ENCODE data around the gene ADD1.
"Not testable (repeated sequence)": the region's sequence is repeated elsewhere in the genome, so short reads cannot be mapped to it uniquely, and the experiment has no call there.

Gene ADD1

GRCh38 chr4:2922453-2923101 lies 78.9 kb downstream of the ADD1 start:
- not testable (repeated sequence) for DNase-seq (ENCODE audit: low spot score)

GRCh38 chr4:2923141-2923551 lies 79.5 kb downstream of the ADD1 start:
- no peak for DNase-seq (ENCODE audit: low spot score)

- no peak for DNase-seq (ENCODE audit: low spot score)
Measured at GRCh38 chr4:2923668-2924173, 80.1 kb downstream of the ADD1 start.

GRCh38 chr4:2924286-2924685 lies 80.6 kb downstream of the ADD1 start:
- no peak for DNase-seq (ENCODE audit: low spot score)

GRCh38 chr4:2924765-2925301 lies 81.2 kb downstream of the ADD1 start:
- no peak for DNase-seq (ENCODE audit: low spot score)

GRCh38 chr4:2925496-2925895 lies 81.9 kb downstream of the ADD1 start:
- no peak for DNase-seq (ENCODE audit: low spot score)

GRCh38 chr4:2925931-2926860 lies 82.6 kb downstream of the ADD1 start:
- DNase-seq (ENCODE audit: low spot score): no peak

GRCh38 chr4:2927016-2927695 lies 83.5 kb downstream of the ADD1 start:
- DNase-seq (ENCODE audit: low spot score): no peak

- DNase-seq (ENCODE audit: low spot score): no peak
Measured at GRCh38 chr4:2927696-2928075, 84.0 kb downstream of the ADD1 start.

- DNase-seq (ENCODE audit: low spot score): no peak
Measured at GRCh38 chr4:2928242-2929176, 84.9 kb downstream of the ADD1 start.

- DNase-seq (ENCODE audit: low spot score): no peak
Measured at GRCh38 chr4:2929469-2929868, 85.8 kb downstream of the ADD1 start.

- DNase-seq (ENCODE audit: low spot score): no peak
Measured at GRCh38 chr4:2930135-2930757, 86.6 kb downstream of the ADD1 start.

GRCh38 chr4:2930758-2931511 lies 87.3 kb downstream of the ADD1 start:
- DNase-seq (ENCODE audit: low spot score): no peak

- no peak for DNase-seq (ENCODE audit: low spot score)
Measured at GRCh38 chr4:2931512-2932301, 88.1 kb downstream of the ADD1 start.

- DNase-seq (ENCODE audit: low spot score): no peak
Measured at GRCh38 chr4:2932321-2932950, 88.8 kb downstream of the ADD1 start.

- no peak for DNase-seq (ENCODE audit: low spot score)
Measured at GRCh38 chr4:2932951-2933565, 89.4 kb downstream of the ADD1 start.

- no peak for DNase-seq (ENCODE audit: low spot score)
Measured at GRCh38 chr4:2933566-2934076, 90.0 kb downstream of the ADD1 start.
